Motor neuron (in vitro differentiated cells): Measurements from ENCODE around the gene GTF2IRD2. TPM values are rescaled to one million over a fixed set of nuclear protein-coding genes. Genes with fewer than 3 reads are reported as not detected.
"Not testable (repeated sequence)": the region's sequence is repeated elsewhere in the genome, so short reads cannot be mapped to it uniquely, and the experiment has no call there.

Experiments
- ATAC-seq, 8 experiments: fragments of 200-7000 bp; cut with Tn5 transposase; replicated peaks in 6 of 8; 2 replicates each; pipeline ENCODE4 v1.8.0; 2021; ENCODE audit warnings: mild to moderate bottlenecking in 8 of 8, moderate library complexity in 8 of 8
- H3K27ac ChIP-seq, 2 donors: fragments of 250-450 bp; sonication (Bioruptor Pico); 2 replicates each; pipeline ENCODE4 v1.9.0; 2021; ENCODE audit warnings: antibody characterized with exemption in 2 of 2, mild to moderate bottlenecking in 2 of 2, moderate library complexity in 1 of 2
- H3K4me1 ChIP-seq, 2 donors: fragments of 250-450 bp; sonication (Bioruptor Pico); replicated peaks in 1 of 2; 2 replicates each; pipeline ENCODE4 v1.6.1; 2021; ENCODE audit warnings: antibody characterized with exemption in 2 of 2, mild to moderate bottlenecking in 2 of 2, moderate library complexity in 1 of 2
- H3K4me3 ChIP-seq, 5 donors: fragments of 250-450 bp; sonication (Bioruptor Pico); 2 replicates each; pipeline ENCODE4 v1.9.0; 2021; ENCODE audit warnings: antibody characterized with exemption in 5 of 5, mild to moderate bottlenecking in 5 of 5, moderate library complexity in 4 of 5
- whole genome bisulfite sequencing, 10 experiments: fragments of 450-650 bp; shearing (Covaris generic); methylation state at CpG; one replicate each; pipeline ENCODE4 v1.0.0; 2022; 5-methylcytosine and 5-hydroxymethylcytosine counted together
- in situ Hi-C, 9 experiments: fragments of 400-800 bp; cut with MboI; loops; one replicate each; pipeline ENCODE4 v1.15.0; 2021; ENCODE audit warnings: low sequenced_read_pairs in 9 of 9, low pct_unique_long_range_greater_than_20kb in 2 of 9; ENCODE audit not compliant: unreplicated experiment in 9 of 9
- total RNA-seq, 8 experiments: library from RNA; unstranded; fragments of 300-600 nt; gene quantifications; 2 replicates each; pipeline versions ENCODE4 v1.2.3 to v1.2.4, GENCODE V29; 2022

GTF2IRD2 gene
- 10 to 100 TPM in 5 of 8 experiments, 1 to 10 TPM in 3; 7.8 to 19.4 (median 11.8) TPM for total RNA-seq

DNA sequence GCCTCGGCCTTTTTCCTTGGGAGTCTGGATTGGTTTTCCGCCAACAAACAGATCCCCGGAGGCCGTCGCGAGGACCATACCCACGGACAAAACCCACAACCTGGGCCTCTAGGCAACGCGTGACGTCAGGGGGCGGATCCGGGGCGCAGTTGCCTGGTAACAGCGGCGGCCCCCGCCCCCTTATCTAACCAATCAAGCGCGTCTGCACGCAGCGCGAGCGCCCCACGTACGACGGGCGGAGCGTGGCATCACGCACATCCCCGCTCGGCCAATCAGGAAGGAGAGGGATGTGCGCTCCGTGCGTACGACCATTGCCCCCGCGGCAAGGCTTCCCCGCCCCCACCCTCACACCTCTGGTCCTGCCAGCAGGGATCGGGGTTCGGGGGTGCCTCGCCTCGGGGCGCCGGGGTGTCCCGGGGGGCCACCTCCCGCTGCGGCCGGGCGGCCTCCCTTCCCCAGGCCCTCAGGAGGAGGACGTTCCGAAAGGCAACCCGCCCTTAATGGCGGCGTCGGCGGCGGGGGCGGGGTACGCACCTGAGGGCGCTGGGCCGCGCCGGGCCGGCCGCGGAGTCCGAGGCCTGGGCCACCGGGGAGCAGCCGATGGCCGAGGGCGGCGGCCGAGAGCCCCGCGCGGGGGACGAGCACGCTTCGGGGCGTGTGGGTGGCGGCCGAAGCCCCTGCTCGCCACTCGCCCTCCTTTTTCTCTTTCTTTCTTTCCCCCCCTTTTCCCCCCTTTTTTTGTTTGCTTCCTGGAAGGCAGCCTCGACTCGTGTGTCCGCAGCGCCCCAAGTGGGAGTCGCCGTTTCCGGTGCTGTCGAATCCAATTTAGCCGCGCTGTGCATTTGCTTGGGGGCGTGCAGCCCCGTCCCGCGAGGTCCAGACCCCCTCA is at the start of gene GTF2IRD2:
TSS of gene GTF2IRD2 (minus strand) at position 773 of the 889 bp plus-strand sequence. CDS start 15,227 bp downstream, outside the sequence.
- WGBS, 10 experiments: no CpG with 5 or more reads among the region's 97 CpGs
- peak within 1 kb of the TSS in 1 of 5 donors; percentile 74 for H3K4me3 ChIP-seq
- in situ Hi-C loops: not testable (repeated sequence)

DNA sequence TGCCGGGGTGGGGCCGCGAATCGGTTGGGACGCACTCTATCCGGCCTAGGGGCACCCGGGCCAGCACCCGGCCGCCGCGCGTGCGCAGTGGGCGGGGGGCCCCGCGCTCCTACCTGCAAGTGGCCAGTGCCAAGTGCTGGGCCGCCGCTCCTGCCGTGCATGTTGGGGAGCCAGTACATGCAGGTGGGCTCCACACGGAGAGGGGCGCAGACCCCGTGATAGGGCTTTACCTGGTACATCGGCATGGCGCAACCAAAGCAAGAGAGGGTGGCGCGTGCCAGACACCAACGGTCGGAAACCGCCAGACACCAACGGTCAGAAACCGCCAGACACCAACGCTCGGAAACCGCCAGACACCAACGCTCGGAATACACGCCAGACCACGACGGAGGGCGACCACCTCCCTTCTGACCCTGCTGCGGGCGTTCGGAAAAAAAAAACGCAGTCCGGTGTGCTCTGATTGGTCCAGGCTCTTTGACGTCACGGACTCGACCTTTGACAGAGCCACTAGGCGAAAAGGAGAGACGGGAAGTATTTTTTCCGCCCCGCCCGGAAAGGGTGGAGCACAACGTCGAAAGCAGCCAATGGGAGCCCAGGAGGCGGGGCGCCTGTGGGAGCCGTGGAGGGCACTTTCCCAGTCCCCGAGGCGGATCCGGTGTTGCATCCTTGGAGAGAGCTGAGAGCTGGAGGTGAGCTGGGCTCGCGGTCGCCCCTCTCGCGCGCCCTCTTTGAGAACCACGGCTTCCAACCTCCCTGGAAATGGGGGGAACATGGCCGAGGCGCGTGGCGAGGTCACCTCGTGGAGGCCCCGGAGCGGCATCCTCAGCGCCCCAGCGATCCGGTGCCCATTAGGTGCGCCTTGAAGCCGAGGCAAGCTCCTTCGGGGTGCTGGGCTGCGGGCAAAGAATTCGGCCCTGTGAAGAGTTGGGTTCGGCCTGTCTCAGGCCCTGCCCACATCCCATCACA is 39.0 kb upstream of the GTF2IRD2 start:
- WGBS, 10 experiments: no CpG with 5 or more reads among the region's 84 CpGs
- Histone ChIP-seq H3K27ac (peak overlapping the region; percentile 90 to 91), H3K4me3 (peak overlapping the region; percentile 95 to 100 (median 100))
- in situ Hi-C loops, H3K4me1 ChIP-seq: not testable (repeated sequence)
- peak; percentile 81 to 90 (median 89) for ATAC-seq

More for the DNA sequence above, at the start of gene GTF2IRD2:
- H3K4me1 ChIP-seq, H3K27ac ChIP-seq: not testable (repeated sequence)
- peak; percentile 91 to 96 (median 94) for ATAC-seq

DNA sequence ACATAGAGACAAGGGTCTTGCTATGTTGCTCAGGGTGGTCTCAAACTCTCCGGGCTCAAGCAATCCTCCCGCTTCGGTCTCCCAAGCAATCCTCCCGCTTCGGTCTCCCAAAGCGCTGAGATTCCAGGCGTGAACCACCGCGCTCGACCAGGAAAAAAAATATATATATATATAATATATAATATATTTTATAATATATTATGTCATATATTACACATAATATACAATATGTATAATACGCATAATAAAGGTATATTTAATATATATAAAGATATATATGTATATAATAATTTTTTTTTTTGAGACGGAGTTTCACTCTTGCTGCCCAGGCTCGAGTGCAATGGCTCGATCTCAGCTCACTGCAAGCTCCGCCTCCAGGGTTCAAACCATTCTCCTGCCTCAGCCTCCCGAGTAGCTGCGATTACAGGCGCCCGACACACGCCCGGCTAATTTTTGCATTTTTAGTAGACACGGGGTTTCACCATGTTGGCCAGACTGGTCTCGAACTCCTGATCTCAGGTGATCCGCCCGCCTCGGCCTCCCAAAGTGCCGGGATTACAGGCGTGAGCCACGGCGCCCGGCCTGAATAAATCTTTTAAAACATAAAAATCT is 38.2 kb upstream of the GTF2IRD2 start:
- ATAC-seq: peak in 6 of 8 experiments; percentile 2 to 44 (median 10)
- H3K27ac ChIP-seq, H3K4me1 ChIP-seq, in situ Hi-C loops: not testable (repeated sequence)
- peak overlapping the region; percentile 26 to 35 (median 29) for H3K4me3 ChIP-seq
- WGBS, 10 experiments: no CpG with 5 or more reads among the region's 31 CpGs

DNA sequence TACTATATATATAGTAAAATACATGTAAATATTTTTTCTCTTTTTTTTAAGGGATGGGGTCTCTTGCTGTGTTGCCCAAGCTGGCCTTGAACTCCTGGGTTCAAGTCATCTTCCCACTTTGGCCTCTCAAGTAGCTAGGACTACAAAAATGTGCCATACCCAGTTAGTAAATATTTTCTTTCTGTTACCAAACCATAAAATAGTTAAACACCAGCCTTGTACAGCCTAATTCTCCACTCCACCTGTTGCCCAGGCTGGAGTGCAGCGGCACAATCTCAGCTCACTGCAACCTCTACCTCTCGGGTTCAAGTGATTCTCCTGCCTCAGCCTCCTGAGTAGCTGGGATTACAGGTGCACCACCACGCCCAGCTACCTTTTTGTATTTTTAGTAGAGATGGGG is 33.9 kb upstream of the GTF2IRD2 start:
- in situ Hi-C loops, ATAC-seq, H3K4me3 ChIP-seq, H3K4me1 ChIP-seq, H3K27ac ChIP-seq: not testable (repeated sequence)
- WGBS, 10 experiments: no CpG with 5 or more reads among the region's 3 CpGs

DNA sequence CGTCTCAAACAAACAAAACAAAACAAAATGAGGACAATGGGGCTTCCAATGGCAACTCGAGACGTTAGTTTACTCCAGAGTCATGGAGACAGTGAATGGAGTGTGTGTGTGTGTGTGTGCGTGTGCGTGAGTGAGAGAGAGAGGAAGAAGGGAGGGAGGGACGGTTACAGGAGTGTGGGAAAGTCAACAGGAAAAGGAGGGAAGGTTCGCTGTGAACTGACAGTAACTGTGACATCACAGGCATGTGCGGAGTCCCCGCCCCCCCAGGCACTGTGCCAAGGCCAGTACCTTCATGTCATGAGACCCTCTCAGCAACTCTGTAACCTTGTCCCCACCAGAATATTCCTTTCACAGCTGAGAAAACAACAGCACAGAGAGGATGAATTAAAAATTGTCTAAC is 30.7 kb upstream of the GTF2IRD2 start:
- in situ Hi-C loops, H3K4me3 ChIP-seq, H3K4me1 ChIP-seq, H3K27ac ChIP-seq: not testable (repeated sequence)
- ATAC-seq: peak in 6 of 8 experiments; percentile 26 to 92 (median 60)
- WGBS, 10 experiments: no CpG with 5 or more reads among the region's 9 CpGs

DNA sequence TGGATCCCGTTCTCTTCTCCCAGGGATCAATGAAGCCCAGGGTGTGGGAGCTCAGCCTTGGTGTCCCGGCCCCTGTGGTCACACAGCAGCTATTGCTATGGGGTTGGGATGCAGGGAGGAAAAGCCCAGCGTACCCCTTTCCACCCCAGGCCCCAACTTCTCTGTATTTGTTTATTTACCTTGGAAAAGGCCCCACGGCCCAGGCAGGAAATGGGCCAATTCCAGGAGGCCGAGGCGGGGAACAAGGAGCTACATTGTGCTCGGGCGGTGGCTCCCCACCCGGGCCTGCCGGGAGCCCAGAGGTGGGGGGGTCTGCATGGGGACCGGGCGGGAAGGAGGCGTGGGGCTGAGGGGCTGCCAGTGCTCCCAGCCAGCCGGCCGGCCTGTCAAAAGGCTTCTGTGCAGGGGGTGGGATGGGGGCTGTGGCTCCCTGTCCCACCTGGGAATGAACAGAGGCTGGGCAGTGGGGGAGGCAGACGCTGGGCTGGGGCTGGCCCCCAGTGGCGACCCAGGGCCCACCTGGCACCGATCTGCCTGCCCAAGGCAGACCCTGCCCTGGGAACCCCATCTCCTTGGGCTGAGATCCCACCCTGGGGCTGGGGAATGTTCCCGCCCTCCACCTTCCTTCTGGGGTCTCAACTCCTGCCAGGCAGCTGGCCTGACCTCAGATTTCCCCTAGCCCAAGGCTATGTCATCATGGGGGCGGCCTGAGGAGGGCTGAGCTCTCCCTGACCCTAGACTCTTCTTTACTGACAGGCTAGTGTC is 23.5 kb upstream of the GTF2IRD2 start:
- WGBS, 10 experiments: no CpG with 5 or more reads among the region's 20 CpGs
- H3K27ac ChIP-seq: not testable (repeated sequence)

DNA sequence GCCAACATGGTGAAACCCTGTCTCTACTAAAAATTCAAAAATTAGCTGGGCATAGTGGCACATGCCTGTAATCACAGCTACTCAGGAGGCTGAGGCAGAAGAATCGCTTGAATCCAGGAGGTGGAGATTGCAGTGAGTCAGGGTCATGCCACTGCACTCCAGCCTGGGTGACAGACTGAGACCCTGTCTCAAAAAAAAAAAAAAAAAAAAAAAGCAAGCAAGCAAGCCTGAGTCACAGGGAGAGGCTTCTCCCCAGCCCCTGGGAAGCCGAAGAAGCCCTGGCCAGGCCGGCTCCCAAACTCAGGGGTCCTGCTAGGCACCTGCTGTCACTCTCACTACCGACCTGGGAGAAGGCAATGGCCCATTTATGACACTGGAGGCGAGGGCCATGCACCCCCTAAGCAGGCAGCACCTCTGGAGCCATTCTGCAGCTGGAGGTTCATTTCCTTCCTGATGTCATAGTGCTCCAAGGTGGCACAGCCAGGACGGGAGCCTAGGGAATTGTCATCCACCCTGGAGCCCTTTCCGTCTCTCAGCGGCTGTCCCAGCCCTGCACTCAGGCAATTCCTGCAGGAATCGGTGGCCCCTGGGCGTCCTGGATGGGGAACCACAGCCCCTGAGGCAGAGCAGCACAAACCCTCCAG is 22.8 kb upstream of the GTF2IRD2 start:
- ATAC-seq: peak; percentile 11 to 88 (median 70)
- H3K4me3 ChIP-seq, H3K4me1 ChIP-seq, H3K27ac ChIP-seq, in situ Hi-C loops: not testable (repeated sequence)
- WGBS, 10 experiments: no CpG with 5 or more reads among the region's 10 CpGs

More for the DNA sequence above, 23.5 kb upstream of the GTF2IRD2 start:
- peak; percentile 28 to 64 (median 47) for ATAC-seq
- in situ Hi-C loops, H3K4me1 ChIP-seq, H3K4me3 ChIP-seq: not testable (repeated sequence)

DNA sequence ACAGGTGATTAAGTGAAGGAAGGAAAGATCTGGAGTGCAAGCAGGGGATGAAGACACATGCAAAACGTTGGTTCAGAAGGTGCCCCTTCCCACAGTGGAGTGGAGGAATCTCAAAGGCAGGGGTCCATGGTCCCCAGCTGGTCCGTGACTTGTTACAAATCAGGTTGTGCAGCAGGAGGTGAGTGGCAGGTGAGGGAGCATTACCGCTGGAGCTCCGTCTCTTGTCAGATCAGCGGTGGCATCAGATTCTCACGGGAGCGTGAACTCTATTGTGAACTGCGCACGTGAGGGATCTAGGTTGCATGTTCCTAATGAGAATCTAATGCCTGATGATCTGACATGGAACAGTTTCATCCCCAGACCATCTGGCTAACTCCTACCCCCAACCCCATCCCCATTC is 21.1 kb upstream of the GTF2IRD2 start:
- in situ Hi-C loops, H3K27ac ChIP-seq, ATAC-seq, H3K4me3 ChIP-seq, H3K4me1 ChIP-seq: not testable (repeated sequence)
- WGBS, 10 experiments: no CpG with 5 or more reads among the region's 9 CpGs

DNA sequence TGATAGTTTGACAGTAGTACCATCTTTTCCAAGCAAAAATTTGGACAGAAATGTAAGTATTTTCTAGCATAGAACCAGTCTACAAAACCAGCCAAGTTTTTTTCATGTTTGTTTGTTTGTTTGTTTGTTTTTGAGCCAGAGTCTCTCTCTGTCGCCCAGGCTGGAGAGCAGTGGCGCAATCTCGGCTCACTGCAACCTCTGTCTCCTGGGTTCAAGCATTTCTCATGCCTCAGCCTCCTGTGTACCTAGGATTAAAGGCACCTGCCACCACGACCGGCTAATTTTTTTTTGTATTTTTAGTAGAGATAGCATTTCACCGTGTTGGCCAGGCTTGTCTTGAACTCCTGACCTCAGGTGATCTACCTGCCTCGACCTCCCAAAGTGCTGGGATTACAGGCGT is 14.4 kb upstream of the GTF2IRD2 start:
- 100% methylated on average over 1 to 3 of the region's 8 CpGs; no CpG with 5 or more reads in 8 of the 10 experiments for WGBS, 10 experiments
- H3K4me3 ChIP-seq, ATAC-seq, H3K27ac ChIP-seq, in situ Hi-C loops, H3K4me1 ChIP-seq: not testable (repeated sequence)

DNA sequence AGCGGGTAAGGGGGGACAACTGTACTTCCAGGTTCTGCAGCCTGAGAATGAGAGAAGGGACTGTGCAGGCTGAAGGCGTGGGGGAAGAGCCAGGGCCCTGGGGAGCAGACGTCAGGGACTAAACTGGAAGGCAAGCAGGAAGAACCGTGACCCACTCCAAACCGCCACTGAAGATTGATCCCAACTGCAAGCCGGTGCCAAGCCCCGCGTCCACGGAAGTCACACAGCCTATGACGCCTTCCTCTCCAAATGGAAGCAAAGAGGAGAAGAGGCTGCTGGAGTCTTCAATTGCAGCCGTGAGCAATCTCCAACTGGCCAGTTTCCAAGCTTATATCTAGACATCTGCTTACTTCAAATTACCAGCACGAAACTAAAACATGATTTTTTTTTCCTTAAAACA is 1.6 kb downstream of the GTF2IRD2 start:
- H3K4me3 ChIP-seq, H3K27ac ChIP-seq, H3K4me1 ChIP-seq, in situ Hi-C loops: not testable (repeated sequence)
- ATAC-seq: peak in 3 of 8 experiments; percentile 3 to 4 (median 3)
- no CpG with 5 or more reads among the region's 12 CpGs for WGBS, 10 experiments

DNA sequence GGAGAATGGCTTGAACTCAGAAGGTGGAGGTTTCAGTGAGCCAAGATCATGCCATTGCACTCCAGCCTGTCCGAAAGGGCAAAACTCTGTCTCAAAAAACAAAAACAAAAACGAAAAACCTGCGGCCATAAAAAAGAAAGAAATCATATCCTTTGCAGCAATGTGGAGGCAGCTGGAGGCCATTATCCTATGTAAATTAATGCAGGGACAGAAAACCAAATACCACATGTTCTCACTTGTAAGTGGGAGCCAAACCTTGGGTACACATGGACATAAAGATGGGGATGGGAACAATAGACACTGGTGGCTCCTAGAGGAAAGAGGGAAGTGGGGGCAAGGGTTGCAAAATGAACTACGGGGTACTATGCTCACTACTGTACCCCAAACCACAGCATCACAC is 21.0 kb downstream of the GTF2IRD2 start:
- H3K27ac ChIP-seq, H3K4me1 ChIP-seq, in situ Hi-C loops, H3K4me3 ChIP-seq: not testable (repeated sequence)
- peak in 3 of 8 experiments; percentile 52 to 64 (median 56) for ATAC-seq
- no CpG with 5 or more reads among the region's 4 CpGs for WGBS, 10 experiments

DNA sequence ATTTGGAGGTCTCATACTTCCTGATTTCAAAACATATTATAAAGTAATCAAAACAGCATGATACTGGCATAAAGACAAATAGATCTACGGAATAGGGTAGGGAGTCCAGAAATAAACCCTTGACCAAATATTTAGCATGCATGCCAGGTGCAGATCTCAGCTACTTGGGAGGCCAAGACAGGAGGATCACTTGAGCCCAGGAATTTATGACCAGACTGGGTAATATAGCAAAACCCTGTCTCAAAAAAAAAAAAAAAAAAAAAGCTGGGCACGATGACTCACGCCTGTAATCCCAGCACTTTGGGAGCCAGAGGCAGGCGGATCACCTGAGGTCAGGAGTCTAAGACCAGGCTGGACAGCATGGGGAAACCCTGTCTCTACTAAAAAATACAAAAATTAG is 21.4 kb downstream of the GTF2IRD2 start:
- H3K27ac ChIP-seq, H3K4me3 ChIP-seq, in situ Hi-C loops, H3K4me1 ChIP-seq: not testable (repeated sequence)
- no CpG with 5 or more reads among the region's 4 CpGs for WGBS, 10 experiments
- peak in 3 of 8 experiments; percentile 39 to 69 (median 56) for ATAC-seq
